Adrenal gland (tissue), 5 donors: ENCODE data around the gene PEPD.

Experiments
- POLR2A ChIP-seq, 2 donors: fragments of 450-650 bp; IDR thresholded peaks; one replicate each; pipeline ENCODE4 v1.6.1; 2017; ENCODE audit warnings: antibody characterized with exemption in 2 of 2, mild to moderate bottlenecking in 2 of 2, moderate library complexity in 1 of 2
- TF ChIP-seq, protein P1 (sequence below), 6 experiments: fragments of 450-650 bp in 4 of 6; fragments of 200-600 bp in 2 of 6; sonication (generic) in 1 of 6; IDR thresholded peaks; 1 replicate in 5 of 6; 2 replicates in 1 of 6; pipeline versions ENCODE4 v1.5.1 to v1.8.0; 2016 to 2021; ENCODE audit warnings: antibody characterized with exemption in 6 of 6, mild to moderate bottlenecking in 2 of 6, moderate library complexity in 1 of 6
- donor health status: DM: no; HTN: no; CAD: no.

DNA sequence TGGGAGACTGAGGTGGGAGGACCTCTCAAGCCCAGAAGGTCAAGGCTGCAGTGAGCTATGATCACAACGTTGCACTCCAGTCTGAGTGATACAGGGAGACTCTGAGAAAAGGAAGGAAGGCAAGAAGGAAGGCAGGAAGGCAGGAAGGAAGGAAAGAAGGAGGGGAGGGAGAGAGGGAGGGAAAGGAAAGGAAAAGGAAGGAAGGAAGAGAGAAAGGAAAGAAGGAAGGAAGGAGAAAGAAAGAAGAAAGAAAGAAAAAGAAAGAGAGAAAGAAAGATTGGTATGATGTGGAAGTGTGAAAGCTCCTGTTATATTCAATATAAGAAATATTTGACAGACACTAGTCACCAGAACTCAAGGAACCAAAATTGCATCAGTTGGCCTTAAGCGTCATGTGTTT lies 180.6 kb downstream of the PEPD start:
- TF ChIP-seq, protein P1, sequence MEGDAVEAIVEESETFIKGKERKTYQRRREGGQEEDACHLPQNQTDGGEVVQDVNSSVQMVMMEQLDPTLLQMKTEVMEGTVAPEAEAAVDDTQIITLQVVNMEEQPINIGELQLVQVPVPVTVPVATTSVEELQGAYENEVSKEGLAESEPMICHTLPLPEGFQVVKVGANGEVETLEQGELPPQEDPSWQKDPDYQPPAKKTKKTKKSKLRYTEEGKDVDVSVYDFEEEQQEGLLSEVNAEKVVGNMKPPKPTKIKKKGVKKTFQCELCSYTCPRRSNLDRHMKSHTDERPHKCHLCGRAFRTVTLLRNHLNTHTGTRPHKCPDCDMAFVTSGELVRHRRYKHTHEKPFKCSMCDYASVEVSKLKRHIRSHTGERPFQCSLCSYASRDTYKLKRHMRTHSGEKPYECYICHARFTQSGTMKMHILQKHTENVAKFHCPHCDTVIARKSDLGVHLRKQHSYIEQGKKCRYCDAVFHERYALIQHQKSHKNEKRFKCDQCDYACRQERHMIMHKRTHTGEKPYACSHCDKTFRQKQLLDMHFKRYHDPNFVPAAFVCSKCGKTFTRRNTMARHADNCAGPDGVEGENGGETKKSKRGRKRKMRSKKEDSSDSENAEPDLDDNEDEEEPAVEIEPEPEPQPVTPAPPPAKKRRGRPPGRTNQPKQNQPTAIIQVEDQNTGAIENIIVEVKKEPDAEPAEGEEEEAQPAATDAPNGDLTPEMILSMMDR (IDR thresholded peaks at IDR 0.05) = no peak
- TF ChIP-seq POLR2A (IDR thresholded peaks at IDR 0.05) = no peak
